RPMI8226 (cell line): ENCODE data around the gene RTP2.
"Not testable (repeated sequence)": the region's sequence is repeated elsewhere in the genome, so short reads cannot be mapped to it uniquely, and the experiment has no call there.

ENCODE experiments used
- DNase-seq: peaks from one replicate; pipeline ENCODE4 v3.0.0-alpha.2; 2015

RTP2 gene

GRCh38 chr3:187709155-187709554 lies 6.8 kb upstream of the RTP2 start:
- no peak for DNase-seq

DNA sequence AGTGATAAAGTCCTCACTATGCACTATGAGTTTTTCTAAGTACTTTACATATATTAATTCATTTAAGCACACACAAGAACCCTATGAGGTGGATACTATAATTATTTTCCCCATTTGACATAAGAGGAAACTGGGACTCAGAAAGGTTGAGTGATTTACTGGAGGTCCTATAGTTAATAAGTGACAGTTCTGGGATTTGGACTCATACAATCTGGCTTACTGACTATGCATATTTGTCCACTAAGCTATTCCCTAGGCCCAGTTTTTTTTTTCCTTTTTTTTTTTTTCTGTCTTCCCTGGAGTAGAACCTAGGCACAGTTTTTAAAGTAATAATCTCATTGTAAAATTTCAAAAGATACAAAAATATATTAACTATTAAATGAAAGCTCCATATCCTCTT lies 6.3 kb upstream of the RTP2 start:
- DNase-seq: no peak

DNA sequence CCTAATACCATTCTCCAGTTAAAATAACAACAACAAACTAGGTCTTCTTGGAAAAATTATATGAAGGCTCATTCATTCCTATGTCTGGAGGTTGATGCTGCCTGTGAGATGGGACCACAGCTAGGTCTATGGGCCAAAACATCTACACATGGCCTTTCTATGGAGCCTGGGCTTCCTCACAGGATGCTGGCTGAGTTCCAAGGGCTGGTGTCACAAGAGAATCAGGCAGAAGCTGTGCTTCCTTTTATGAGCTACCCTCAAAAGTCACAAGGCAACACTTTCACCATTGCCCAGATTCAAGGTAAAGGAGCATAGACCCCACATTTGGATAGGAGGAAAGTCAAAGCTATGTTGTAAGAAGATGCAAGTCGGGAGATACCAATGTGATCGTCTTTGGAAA lies 4.6 kb upstream of the RTP2 start:
- DNase-seq: peak; percentile 11

GRCh38 chr3:187705164-187705563 lies 2.8 kb upstream of the RTP2 start:
- DNase-seq: no peak

GRCh38 chr3:187700249-187700648 lies 2.1 kb downstream of the RTP2 start:
- no peak for DNase-seq

GRCh38 chr3:187698499-187699399 lies 3.6 kb downstream of the RTP2 start:
- no peak for DNase-seq

DNA sequence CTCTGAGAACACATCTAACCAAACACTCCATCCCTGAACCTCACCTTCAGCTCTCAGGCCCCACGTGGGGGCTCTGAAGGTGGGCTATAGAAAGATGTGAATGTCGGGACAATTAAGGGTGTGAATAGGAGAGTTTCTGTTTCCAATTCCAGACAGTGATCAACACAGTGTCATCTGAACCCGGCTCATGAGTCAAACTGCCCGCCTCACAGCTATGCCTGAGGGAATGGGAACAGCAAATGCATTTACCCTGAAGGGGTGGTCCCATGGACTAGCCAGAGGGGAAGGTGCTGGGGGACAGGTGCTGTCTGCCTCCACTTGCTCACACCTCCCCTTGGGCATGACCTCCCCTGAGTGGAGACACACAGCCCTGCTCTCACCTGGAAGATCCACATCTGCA lies 6.3 kb downstream of the RTP2 start:
- DNase-seq: no peak

DNA sequence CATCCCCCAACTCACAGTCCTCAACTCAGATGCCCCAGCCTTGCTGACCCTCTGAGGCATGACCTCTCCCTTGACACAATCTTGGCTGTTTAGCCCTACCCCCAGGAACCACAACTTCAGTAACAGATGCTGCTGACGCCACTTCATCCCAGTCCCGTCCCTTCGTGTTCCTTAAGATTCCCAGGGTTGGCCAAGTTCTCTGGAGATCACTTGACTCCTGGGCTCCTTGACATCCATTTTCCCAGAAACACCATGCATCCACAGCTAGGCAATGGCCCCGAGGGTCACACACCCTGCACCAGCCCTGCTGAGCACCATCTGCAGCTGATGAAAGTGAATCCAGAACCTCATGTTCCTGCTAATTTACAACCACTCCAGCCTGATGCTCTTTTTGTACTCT lies 6.9 kb downstream of the RTP2 start:
- no peak for DNase-seq

DNA sequence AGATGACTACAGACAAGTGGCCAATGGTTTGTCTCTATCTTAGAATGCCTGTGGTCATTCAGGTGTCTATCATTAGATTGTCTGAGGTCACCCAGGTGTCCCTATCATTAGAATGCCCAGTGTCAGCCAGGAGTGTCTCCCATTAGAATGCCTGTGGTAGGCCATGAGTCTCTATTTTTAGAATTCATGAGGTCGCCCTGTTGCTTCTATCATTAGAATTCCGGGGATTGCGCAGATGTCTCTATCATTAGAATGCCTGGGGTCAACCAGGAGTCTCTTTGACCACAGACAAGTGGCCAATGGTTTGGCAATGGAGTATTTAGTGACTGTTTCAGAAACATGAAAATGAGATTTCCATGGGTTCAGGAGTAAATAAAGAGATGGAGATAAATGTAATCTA lies 7.6 kb downstream of the RTP2 start:
- DNase-seq: no peak

- DNase-seq: no peak
These were observed 8.9 kb downstream of the RTP2 start for GRCh38 chr3:187693431-187693830.

DNA sequence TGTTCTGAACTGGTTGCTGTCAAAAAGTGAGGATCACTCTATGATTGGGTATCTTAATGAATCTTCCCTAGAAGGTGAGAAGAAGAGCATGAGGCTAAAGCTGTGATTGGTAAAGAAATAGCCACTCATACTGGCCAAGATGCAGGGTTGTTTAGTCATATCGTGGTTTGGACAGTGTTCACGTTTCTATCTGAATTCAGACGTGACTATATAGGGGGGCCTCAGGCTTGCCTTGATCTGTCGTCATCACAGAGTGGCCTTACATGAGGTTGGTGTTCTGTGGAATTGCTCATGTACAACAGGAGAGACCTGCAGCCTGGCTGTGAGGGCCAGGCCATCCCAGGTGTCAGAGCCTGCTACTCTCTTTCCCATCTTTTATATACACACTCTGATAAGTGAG lies 12.4 kb downstream of the RTP2 start:
- no peak for DNase-seq

GRCh38 chr3:187686621-187687273 lies 15.6 kb downstream of the RTP2 start:
- DNase-seq: no peak

- DNase-seq: no peak
These were observed 16.4 kb downstream of the RTP2 start for GRCh38 chr3:187685948-187686347.

GRCh38 chr3:187684880-187685279 lies 17.5 kb downstream of the RTP2 start:
- DNase-seq: no peak

GRCh38 chr3:187684444-187684843 lies 17.9 kb downstream of the RTP2 start:
- no peak for DNase-seq

- DNase-seq: not testable (repeated sequence)
These were observed 20.6 kb downstream of the RTP2 start for GRCh38 chr3:187681756-187682155.

GRCh38 chr3:187679638-187680396 lies 22.5 kb downstream of the RTP2 start:
- DNase-seq: peak; percentile 70

DNA sequence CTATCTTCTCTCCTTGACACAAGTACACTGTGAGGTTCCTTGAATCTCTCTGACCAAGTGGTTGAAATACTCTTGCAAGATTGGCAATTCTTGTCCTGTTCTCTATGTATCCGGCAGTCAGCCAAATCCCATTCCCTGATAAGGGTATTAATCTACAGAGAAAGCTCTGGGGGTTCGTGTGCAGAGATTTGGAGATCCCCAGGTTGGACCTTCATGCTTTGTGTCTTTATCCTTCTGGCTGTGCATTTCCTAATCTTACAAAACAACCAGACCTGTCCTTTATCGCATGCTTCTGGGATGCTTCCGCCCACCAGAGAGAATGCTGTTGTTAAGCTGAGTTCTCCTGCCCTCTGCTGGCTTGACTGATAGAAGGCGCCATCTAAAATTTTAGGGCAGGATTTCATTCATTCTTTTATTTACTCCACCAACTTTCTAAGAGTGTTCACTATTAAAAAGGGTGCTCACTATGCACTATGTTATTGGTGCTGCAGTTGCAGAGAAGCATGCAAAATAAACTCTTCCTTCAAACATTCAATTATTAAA lies 23.6 kb downstream of the RTP2 start:
- peak; percentile 36 for DNase-seq

DNA sequence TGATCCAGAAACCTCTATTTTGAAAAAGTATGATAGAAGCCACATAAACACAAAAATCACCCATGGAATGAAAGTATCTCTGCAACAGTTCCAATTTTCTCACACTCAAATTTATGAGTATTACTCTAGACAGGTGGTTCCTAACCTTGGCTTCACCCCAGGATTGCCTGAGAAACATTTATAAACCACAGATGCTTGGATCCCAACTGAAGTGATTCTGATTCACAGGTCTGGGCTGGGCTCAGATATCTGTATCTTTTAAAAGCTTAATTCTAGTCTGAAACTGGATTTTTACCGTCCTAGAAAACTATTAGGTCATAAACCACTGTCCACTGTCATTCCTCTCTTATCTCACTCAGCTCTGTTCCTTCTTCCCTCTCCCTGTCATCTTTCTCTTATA lies 24.8 kb downstream of the RTP2 start:
- no peak for DNase-seq

DNA sequence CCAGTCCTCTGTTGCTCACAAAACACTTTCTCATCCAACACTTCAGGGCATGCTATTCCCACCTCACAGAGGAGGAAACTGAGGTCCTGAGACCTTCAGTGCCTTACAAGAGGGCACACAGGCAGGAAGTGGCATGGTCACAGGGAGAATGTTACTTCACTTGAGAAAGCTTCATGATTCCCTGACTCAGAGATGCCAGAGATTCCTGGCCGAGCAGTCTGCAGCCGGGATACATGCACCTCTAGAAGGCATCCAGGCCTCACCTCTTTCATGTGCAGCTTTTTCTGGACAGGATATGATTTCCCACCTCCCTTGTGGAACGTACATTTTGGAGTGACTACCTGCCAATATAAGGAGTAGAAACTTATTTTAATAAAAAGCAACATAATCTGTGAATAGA lies 29.3 kb downstream of the RTP2 start:
- no peak for DNase-seq

GRCh38 chr3:187669675-187670504 lies 32.5 kb downstream of the RTP2 start, which contains the start of gene SST:
SST (minus strand) TSS chr3:187670394; CDS start chr3:187670291, 103 bp downstream.
- DNase-seq: peak; percentile 29

GRCh38 chr3:187667526-187667925 lies 34.8 kb downstream of the RTP2 start:
- no peak for DNase-seq
